HG03039 (cell line): Measurements from ENCODE around the gene TENT4B.

Source experiments
- ATAC-seq: cut with Tn5 transposase; IDR thresholded peaks from one replicate; pipeline ENCODE4 v1.9.1; 2021; ENCODE audit warnings: mild to moderate bottlenecking, moderate library complexity; ENCODE audit not compliant: unreplicated experiment

Gene TENT4B

DNA sequence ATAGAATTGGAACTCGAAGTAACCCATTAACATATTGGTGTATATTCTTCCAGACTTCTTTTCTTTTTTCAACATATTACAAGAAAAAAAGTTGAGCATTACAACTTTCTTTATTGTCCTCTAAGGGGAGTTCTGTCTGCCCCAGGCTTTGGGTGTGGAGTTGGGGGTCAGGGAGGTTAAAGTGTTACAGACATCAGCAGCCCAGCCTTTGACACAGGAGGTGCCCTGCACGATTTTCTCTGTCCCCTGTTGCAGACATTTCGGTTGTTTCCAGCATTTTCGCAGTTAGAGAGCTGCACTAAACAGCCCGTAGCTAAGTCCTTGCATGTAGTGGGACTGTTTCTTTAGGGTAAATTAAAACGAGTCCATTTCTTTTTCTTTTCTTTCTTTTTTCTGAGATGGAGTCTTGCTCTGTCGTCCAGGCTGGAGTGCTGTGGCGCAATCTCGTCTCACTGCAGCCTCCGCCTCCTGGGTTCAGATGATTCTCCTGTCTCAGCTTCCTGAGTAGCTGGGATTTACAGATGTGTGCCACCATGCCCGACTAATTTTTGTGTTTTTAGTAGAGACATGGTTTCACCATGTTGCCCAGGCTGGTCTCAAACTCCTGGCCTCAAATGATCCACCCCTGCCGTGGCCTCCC, 99.9 kb downstream of the TENT4B start:
- no peak for ATAC-seq

DNA sequence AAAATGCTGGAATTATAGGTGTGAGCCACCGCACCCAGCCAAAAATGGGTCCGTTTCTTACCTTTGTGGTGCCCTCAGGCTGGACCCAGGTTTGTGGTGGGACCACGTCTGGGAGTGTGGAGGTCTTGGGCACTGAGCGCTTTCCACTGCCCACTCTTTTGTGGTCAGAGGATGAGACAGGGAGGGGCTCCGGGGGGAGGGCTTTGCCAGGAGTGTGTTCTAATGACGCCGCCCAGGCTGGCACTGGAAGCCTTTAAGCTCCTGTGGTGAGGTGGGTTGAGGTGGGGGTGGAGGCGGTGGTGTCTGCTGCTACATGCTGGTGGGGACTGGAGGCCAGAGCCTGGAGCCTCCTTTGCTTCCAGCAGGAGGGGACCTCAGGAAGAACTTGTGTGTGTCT, 100.4 kb downstream of the TENT4B start:
- no peak for ATAC-seq

DNA sequence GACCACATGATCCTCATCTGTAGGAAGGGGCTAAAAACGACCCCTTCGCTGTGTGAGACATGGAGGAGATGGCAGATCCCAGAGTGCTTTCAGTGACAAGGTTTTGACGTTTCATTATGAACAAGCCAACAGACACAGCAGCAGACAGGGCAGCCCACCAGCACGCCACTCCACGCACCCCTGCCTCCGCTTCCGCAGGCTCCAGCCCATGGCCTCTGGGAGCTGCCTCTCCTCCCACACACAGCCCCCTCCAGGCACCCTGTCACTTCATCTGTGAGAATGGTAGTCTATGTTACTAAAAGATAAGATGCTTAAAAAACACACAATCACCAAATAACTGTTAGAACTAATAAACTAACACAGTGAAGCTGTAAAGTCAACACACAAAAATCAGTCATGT, 101.0 kb downstream of the TENT4B start:
- ATAC-seq: no peak

DNA sequence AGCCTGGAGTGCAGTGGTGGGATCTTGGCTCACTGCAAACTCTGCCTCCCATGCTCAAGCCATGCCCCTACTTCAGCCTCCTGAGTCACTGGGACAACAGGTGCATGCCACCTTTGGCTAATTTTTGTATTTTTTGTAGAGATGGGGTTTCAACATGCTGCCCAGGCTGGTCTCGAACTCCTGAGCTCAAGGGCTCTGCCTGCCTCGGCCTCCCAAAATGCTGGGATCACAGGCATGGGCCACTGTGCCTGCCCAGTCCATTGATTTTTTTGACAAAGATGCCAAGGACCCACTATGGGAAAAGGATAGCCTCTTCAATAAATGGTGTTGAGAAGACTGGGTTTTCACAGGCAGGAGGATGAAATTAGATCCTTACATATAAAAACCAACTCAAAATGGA, 102.4 kb downstream of the TENT4B start:
- ATAC-seq: no peak

DNA sequence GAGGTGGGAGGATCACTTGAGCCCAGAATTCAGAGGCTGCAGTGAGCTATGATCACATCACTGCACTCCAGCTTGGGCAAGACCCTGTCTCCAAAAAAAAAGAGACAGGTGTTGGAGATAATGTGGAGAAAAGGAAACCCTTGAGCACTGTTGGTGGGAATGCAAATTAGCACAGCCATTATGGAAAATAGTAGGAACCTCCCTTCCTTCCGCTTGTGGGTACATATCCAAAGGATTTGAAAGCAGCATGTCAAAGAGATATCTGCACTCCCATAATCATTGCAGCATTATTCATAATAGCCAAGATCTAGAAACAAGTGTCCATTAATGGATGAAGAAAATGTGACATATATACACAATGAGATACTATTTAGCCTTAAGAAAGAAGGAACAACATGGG, 103.5 kb downstream of the TENT4B start:
- ATAC-seq: no peak

DNA sequence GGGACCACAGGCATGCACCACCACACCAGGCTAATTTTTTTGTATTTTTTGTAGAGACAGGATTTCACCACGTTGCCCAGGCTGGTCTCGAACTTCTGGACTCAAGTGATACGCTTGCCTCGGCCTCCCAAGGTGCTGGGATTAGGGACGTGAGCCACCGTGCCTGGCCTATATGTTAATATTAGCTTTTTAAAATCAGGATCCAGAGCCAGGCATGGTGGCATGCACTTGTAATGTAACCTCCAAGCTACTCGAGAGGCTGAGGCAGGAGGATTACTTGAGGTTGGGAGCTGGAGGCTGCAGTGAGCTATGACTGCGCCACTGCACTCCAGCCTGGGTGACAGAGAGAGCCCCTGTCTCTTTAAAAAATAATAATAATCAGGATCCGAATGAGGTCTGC, 104.8 kb downstream of the TENT4B start:
- no peak for ATAC-seq

DNA sequence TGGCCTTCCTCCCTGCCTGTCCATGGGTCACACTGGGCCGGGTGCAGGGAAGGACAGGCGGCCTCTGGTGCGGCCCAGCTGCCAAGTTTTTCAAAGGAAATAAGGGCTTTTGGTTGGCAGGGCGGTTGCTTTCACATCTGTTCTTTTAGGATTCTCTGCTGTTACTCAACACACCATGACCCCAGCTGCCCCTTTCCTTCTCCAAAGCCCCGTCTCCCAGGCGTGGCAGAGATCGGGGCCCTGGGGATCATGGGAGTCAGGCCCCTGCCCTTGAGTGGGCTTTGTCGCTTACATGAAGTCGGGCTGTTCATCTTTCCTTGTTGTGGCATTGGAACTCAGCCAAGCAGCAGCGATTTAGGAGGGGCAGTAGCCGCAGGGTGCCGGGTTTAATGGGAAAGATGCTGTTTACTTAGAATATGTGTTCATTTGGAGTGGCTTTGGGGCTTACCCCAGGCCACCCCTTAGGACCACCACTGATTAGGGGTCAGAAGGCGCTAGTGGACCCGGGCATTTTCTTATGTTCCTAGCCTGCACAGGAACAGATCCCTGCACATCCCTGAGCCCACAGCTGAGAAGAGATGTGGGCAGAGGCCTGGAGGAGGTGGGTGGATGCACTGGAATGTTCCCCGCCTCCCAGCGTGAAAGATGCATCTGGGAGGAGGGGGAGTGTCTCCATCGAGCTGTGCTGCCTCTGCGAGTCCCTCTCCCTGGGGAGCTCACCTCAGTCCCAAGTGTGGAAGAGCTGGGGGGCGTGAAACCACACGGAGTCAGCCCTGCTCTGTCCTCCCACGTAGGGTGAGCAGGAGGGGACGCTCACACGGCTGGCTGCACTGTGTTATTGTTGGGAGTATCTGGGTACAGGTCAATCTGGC, 106.5 kb downstream of the TENT4B start:
- ATAC-seq: no peak

DNA sequence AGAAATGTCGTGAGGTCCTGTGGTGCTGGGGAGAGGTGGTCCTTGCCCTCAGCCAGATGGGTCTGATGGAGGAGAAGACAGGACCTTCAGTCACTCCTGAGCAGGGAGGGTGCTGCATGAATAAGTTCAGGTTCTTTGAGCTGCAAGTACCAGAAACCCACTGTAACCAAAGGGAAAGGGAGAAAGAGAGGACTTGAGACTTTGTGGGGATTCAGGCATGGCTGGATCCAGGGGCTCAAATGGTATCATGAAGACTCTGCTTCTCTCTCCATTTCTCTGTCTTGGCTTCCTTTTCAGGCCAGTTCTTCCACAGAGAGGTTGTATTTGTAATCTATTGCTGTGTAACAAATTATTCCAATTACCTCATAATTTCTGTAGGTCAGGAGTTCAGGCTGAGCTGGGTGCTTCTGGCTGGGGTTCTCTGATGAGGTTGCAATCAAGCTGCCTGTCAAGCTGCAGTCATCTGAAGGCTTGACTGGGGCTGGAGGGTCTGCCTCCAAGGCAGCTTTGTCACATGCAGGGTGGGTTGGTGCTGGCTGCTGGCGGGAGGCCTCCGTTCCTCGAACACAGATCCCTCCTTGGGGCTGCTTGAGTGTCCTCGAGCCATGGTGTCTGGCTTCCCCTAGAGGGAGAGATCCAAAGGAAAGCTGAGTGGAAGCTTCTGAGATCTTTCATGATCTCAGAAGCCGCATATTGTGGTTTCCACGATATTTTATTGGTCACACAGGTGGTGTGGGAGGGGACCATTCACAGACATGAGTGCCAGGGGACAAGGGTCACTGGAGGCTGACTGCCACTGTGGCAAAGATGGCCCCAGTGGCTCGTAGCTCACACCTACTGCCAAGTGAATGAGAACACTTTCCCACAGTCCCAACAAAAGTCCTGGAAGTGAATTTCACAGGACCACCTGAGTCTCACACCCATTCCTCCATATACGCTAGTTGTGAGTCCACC, 107.4 kb downstream of the TENT4B start:
- no peak for ATAC-seq

DNA sequence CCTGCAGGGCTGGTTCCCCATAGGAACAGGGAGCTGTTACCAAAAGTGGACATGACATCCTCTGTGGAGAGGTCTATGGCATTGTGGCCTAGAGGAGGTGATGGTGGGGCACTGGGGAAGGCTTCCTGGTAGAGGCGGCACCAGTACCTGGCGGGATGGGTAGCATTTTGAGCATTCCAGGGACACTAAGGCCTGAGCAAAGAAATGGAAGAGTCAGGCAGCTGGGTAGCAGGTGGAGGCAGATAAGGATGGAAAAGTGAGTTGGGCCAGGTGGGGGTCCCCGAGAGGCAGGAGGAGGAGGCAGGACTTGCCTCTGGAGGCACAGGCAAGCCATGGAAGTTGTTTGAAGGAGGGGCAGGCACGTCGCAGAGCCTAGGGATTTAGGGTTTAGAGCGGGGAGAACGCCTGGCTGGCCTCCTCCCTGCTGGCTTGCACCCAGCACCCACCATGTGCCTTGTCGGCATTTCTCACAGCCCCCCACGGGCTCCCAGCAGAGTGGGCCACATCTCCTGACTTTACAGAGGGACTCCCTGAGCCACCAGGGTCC, 108.1 kb downstream of the TENT4B start:
- no peak for ATAC-seq

DNA sequence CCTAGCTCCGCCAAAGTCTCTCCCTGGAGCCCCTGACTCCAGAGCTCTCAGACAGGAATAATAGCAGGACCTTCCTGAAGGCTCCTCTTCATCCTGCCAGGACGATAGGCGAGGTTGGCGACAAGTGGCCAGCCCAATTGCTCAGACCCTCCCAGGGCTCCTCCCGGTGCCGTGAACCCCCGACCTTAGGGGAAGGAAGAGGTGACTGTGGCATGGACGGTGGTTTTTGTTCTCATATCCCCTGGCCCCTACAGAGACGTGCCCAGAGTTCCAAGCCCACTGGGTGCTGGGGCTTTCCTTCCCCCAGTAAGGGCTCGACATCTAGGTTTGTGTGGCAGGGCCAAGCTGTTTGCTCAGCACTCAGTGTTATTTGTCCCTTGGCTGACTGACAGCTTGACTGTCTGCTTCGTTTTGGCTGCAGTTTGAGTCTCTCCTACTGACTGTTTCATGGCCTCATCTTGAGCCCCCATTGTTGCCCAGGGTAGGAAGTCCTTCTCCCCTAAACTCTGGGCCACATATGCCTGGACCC, 108.7 kb downstream of the TENT4B start:
- ATAC-seq: no peak

DNA sequence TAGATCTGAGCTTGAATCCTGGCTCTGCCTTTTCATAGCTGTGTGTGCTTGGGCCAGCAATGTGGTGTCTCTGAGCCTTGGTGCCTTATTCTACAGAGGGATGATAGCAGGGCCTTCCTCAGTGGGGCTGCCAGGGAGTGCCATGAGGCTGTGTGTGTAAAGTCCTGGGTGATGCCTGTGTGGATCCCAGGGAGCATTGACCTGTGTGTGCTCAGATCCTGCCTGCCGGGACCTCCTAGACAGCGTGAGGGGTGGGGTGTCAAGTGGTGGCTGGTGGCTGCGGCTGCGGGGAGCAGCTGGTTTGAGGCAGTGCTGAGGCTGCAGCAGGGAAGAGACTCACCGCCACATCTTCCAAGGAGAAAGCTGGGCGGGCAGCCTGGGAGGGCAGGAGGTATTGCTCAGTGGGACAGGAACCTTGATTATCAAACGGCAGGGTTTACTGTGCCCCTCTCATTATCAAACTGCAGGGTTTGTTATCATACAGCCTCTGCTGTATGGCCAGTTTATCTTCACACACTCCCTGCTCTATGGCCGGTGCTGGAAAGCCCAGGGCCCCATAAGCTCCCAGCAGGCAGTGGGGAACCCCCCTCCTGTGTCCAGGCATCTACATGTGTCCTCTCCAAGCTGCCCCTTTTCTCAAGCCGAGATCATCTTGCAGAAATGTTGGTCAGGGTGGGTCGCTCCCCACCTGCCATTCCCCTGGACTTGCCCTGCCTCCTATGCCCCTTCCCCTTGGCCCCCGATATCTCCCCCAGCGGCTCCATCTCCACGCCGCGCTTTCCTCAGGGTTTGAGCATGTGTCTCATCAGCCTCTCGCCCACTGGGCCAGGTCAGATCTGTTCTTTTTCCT, 110.2 kb downstream of the TENT4B start:
- no peak for ATAC-seq

DNA sequence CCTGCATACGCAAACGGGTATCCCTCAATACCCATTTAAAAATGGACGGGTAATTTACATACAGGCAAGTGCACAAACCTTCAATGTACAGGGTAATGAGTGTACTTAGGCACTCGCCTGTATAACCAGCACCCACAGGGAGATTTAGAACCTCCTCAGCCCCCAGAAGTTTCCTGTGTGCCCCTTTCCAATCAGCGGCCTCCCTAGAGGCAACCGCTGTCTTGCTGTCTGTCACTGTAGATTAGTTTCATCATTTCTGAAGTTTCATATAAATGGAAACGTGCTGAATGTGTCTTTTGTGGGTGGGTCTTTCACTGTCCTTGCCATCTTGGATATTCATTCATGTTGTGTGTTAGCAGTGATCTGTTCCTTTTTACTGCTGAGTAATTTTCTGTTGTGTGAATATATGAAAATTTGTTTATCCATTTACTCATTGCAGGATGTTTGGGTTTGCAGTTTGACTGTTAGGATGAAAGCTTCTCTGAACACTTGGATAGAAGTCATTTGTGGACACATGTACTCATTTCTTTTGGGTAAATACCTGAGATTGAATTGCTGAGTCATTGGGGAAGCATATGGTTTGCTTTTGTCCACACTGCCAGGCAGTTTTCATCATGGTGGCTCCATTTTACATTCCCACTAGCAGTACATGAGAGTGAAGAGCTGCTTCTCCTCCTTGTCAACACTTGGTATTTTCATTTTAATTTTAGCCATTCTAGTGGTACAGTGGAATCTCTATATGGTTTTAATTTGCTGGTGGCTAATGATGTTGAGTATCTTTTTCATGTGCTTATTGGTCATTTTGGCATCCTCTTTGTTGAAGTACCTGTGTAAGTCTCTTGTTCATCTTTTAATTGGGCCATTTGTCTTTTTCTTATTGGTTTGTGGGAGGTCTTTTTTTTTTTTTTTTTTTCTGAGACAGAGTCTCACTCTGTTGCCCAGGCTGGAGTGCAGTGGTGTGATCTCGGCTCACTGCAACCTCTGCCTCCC, 111.1 kb downstream of the TENT4B start:
- no peak for ATAC-seq

DNA sequence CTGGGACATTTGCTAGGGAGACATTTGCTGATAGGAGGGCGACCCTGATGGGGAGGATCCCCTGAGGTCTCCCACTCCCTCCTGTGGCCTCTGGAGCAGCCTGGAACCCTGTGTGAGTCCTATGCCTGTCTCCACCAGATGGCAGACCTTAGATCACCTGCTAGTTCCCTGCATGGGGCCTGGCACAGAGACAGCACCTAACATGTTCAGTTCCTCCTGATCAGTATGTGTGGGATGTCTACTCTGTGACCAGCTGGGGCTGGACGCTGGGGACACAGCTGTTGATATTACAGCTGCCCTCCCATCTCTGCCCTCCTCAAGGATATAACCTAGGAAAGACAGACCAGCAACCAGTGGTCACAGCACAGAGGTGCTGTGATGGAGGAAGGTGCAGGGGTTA, 112.2 kb downstream of the TENT4B start:
- no peak for ATAC-seq

DNA sequence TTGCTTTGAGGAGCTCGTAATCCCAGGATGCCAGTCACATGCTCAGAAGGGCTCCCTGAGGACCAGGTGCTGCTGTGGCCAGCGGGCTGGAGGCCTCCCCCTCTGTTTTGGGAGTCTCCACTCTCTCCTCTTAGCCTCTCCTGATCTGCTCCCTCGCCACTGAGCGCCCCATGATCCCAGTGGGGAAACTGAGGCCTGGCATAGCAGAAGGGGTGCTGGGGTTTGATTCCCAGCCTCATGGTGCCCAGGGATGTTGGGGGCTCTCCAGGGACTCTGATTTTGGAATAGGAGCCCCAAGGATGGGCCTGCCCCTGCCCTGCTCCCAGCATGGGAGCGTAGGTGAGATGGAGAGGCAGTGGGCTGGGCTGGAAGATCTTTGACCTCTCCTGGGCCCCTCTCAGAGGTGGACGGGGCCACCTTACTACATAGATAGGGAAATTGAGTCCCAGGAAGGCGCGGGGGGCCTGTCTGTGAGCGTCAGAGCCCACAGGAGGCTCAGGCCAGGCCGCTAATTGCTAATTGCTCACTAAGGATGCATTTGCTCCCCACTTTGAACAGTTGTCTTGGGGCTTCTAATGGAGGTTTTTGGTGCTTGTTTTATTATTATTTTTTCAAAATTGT, 112.7 kb downstream of the TENT4B start:
- no peak for ATAC-seq

DNA sequence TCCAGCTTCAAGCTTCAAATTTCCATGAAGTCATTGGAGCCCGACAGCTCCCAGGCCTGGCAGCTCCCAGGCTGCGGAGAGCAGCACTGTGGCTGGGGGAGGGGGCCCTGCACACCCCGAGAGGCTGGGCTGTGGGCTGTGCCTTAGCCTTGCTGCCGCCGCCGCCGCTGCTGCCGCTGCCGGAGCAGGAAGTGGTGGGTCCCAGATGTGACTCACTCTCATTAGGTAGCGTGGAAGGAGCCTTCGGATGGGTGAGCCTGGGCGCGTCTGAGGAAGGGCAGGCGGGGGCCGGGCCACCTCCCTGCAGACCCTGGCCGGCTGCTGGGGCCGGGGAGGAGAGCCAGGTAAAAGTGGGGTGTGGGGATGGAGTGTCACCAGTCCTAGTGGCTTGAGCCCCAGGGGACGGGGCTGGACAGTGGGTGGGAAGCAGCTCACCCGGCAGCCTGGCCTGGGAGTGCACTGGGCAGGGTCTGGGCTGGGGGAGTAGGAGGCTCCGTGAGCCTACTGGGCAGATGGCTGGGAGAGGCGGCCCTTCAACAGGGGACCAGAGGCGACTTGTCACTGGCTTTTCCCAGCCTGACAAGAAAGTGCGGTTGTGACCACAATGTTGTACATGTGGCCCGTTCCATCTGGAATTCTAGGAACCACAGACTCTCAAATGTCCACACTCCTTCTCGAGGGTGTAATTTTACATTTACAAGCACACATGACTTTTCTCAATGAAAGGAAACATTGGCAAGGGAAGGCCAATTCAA, 113.4 kb downstream of the TENT4B start, which contains the start of gene ADCY7:
ADCY7 (plus strand) TSS at position 215 of the 755 bp plus-strand sequence. CDS start 21,629 bp downstream, outside the sequence.
- peak; percentile 79 for ATAC-seq

DNA sequence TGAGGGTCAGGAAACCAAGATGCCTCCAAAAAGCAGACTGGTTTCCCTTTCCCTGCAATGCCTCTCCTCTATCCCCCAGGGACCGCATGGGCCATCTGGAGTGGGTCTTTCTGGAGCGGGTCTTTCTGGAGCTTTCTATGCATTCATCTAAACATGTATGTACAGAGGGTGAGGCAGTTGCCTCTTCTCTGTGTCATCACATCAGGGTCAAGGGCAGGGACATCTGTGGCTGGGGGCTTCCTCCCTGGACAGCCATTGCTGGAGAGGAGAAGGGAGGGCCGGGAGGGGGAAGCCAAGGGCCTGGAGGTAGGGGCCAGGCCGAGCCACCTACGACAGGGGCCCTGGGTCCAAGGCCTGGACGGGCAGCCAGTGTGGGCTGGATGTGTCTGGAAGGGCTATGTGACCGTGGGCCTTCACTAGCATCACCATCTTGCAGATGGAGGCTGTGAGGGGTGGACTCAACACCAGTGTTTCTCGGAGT, 114.1 kb downstream of the TENT4B start:
- no peak for ATAC-seq

DNA sequence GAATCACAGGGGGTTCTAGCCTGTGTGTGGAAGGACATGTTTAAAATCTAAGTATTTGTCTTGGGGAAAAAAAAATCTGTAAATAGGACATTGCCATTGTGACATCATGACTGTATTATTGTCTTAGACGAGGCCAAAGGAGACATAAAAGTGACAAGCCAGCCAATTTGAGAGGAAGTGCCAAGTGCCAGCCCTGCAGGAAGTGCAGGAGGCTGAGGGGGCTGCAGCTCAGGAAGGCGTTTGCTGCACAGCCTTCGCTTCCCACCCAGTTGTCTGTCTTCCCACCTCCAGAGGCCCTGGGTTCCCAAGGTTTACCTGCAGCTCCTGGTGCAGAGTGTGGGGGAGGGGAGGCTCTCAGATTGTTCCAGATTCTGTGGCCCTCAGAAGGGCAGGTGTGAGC, 114.5 kb downstream of the TENT4B start:
- no peak for ATAC-seq
